Natural killer cell (primary cell): ENCODE measurements around the gene FARP2. TPM values are rescaled to one million over a fixed set of nuclear protein-coding genes. Genes with fewer than 3 reads are reported as not detected.
"Not testable (repeated sequence)": the region's sequence is repeated elsewhere in the genome, so short reads cannot be mapped to it uniquely, and the experiment has no call there.

ENCODE experiments used
- ATAC-seq, 3 donors: fragments of 150-1000 bp in 2 of 3; fragments of 200-7000 bp in 1 of 3; cut with Tn5 transposase; 1 replicate in 1 of 3; 2 replicates in 2 of 3; pipeline ENCODE4 v1.10.0; 2021; ENCODE audit warnings: mild to moderate bottlenecking in 2 of 3, moderate library complexity in 2 of 3
- DNase-seq, 2 donors: peaks; one replicate each; pipeline versions ENCODE4 v3.0.0 to v3.0.0-alpha.2; 2013 to 2021; ENCODE audit warnings: mixed read lengths in 1 of 2
- H3K27ac ChIP-seq: one replicate; pipeline ENCODE4 v1.5.1; 2013; ENCODE audit warnings: mild to moderate bottlenecking, low read length
- H3K27me3 ChIP-seq: one replicate; pipeline ENCODE4 v1.6.1; 2013; ENCODE audit warnings: low read length; ENCODE audit not compliant: control insufficient read depth, insufficient read depth
- H3K36me3 ChIP-seq: one replicate; pipeline ENCODE4 v1.6.1; 2013; ENCODE audit warnings: low read length; ENCODE audit not compliant: control insufficient read depth, insufficient read depth
- H3K4me1 ChIP-seq: one replicate; pipeline ENCODE4 v1.6.1; 2013; ENCODE audit warnings: low read length; ENCODE audit not compliant: control insufficient read depth, insufficient read depth
- H3K4me3 ChIP-seq: one replicate; pipeline ENCODE4 v1.5.1; 2013; ENCODE audit warnings: low read length
- H3K9me3 ChIP-seq: one replicate; pipeline ENCODE4 v1.6.1; 2013; ENCODE audit warnings: low read length; ENCODE audit not compliant: control insufficient read depth, insufficient read depth
- H3K27ac Mint-ChIP-seq, 2 donors: one replicate each; pipeline ENCODE4 v1.8.0; 2022; ENCODE audit warnings: mild to moderate bottlenecking in 2 of 2, mixed read lengths in 2 of 2, moderate library complexity in 1 of 2
- H3K27me3 Mint-ChIP-seq, 2 donors: one replicate each; pipeline ENCODE4 v1.8.0; 2022; ENCODE audit warnings: low read depth in 2 of 2, mixed read lengths in 2 of 2
- H3K36me3 Mint-ChIP-seq: one replicate; pipeline ENCODE4 v1.8.0; 2022; ENCODE audit warnings: mixed read lengths
- H3K4me1 Mint-ChIP-seq, 2 donors: one replicate each; pipeline ENCODE4 v1.8.0; 2022; ENCODE audit warnings: mixed read lengths in 2 of 2
- H3K4me3 Mint-ChIP-seq: one replicate; pipeline ENCODE4 v1.8.0; 2022; ENCODE audit warnings: mild to moderate bottlenecking, moderate library complexity, mixed read lengths
- H3K9me3 Mint-ChIP-seq, 2 donors: one replicate each; pipeline ENCODE4 v1.8.0; 2022; ENCODE audit warnings: mixed read lengths in 2 of 2
- WGBS: methylation state at CpG from one replicate; pipeline ENCODE4 v1.1.7; 2013; ENCODE audit warnings: missing lambda C conversion rate; ENCODE audit not compliant: insufficient coverage; 5-methylcytosine and 5-hydroxymethylcytosine counted together
- intact Hi-C: fragments of 100-400 bp; cut with micrococcal nuclease; formaldehyde crosslinking; loops from one replicate; pipeline ENCODE4 v1.14.2; 2022
- total RNA-seq, 4 donors: library from RNA; stranded (reverse); fragments of 120-200 nt in 1 of 4; gene quantifications; one replicate each; pipeline versions ENCODE4 v1.2.3 to v1.2.4, GENCODE V29; 2013 to 2022
- TF ChIP-seq, protein P1 (sequence below): fragments of 200-600 bp; IDR thresholded peaks from one replicate; pipeline ENCODE4 v1.8.0; 2022; ENCODE audit warnings: antibody characterized with exemption

The FARP2 gene
- total RNA-seq, 3 donors from 2014 or later (not counting 1 experiment from before 2014, with no cell fraction given) = 26.8 to 40.6 (median 31.6) TPM

DNA sequence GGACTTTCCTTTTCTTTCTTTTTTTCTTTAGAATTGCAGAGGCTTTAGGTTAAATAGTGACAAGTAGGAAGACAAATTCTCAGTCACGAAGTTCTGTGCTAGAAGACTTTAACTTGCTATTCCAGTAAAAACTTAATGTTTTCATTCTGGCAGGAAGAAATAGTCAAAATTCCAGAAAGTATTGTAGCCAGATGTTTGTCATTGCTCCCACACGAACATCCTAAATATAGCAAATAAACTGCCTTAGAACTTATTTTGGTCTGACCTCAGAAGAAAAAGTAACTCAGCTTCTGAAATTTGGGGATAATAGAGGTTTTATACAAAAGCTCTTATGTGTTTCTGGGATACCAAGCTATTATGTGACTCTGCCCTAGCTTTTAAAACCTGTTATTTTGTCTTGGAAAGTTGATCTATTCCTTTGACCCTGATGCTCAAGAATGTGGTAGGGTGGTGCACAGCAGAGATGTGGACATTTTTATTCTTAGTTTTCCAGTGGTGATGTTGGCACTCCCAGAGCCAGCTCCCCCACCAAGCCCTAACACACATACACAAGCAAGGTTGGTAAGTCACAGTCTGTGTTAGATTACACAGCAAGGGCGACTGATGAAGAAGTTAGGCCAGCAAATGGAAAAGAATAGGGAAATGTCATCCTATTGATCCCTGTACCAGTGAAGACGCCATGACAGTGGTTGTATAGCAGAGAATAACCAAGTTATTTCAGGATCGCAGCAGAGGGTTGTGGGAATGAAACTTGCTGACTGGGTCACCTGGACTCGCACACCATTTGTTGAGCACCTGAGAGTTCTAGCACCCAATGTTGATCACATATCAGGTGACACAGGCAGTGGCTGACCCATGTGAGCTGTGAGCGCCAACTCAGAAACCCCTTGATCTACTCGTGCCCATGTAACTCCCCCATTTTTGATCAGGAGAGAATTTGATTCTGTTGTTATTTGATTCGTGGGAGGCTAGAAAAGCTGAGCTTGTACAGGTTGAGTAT is 23.7 kb downstream of the FARP2 start:
- Histone ChIP-seq H3K27ac (no peak overlapping the region), H3K9me3 (no peaks in the 10 kb centered on the region), H3K27me3 (no peaks in the 10 kb centered on the region), H3K4me1 (peaks cover 4% of the 10 kb centered on the region), H3K36me3 (no peaks in the 10 kb centered on the region), H3K4me3 (no peak overlapping the region)
- intact Hi-C loops = no loop called here
- TF ChIP-seq, protein P1, sequence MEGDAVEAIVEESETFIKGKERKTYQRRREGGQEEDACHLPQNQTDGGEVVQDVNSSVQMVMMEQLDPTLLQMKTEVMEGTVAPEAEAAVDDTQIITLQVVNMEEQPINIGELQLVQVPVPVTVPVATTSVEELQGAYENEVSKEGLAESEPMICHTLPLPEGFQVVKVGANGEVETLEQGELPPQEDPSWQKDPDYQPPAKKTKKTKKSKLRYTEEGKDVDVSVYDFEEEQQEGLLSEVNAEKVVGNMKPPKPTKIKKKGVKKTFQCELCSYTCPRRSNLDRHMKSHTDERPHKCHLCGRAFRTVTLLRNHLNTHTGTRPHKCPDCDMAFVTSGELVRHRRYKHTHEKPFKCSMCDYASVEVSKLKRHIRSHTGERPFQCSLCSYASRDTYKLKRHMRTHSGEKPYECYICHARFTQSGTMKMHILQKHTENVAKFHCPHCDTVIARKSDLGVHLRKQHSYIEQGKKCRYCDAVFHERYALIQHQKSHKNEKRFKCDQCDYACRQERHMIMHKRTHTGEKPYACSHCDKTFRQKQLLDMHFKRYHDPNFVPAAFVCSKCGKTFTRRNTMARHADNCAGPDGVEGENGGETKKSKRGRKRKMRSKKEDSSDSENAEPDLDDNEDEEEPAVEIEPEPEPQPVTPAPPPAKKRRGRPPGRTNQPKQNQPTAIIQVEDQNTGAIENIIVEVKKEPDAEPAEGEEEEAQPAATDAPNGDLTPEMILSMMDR = no peak
- Mint-ChIP-seq H3K36me3 (no peaks in the 10 kb centered on the region), H3K4me3 (no peak overlapping the region), H3K4me1 (peaks cover 7 to 14% of the 10 kb centered on the region in 2 donors), H3K9me3 (no peaks in the 10 kb centered on the region), H3K27ac (no peak overlapping the region), H3K27me3 (no peaks in the 10 kb centered on the region)
- DNase-seq = no peak
- no peak for ATAC-seq
- 88% methylated on average over 7 of the region's 9 CpGs for WGBS

DNA sequence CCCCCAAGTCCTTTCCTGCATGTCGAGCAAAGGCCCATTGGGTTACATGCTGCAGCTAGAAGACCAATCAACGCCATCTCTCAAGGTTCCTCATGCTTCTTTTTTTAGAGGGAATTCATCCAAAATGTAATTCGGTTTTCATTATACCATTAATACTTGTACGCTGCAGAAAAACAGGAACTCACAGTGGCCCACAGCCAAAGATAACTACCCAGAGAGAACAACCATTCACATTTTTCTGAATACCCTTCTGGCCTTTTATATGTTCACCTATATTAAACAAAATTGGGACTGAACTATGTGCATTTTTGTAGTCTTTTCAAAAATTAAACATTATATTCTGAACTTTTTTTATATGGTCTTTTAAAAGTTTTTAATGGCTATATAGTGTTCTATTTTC is 25.8 kb downstream of the FARP2 start:
- WGBS = 58% methylated on average over 4 of the region's 4 CpGs
- no peak overlapping the region for H3K27ac Mint-ChIP-seq
- no peak for DNase-seq

DNA sequence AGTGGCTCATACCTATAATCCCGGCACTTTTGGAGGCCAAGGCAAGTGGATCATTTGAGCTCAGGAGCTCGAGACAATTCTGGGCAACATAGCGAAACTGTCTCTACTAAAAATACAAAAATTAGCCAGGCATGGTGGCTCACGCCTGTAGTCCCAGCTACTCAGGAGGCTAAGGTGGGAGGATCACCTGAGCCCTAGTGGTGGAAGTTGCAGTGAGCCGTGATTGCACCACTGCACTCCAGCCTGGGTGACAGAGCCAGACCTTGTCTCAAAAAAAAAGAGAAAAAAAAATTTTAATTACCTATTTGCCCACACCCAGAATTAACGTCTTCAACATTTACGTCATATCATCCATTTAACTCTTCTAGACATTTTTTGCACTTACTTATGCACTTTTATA is 29.4 kb downstream of the FARP2 start:
- H3K4me1 ChIP-seq, DNase-seq, H3K4me3 Mint-ChIP-seq, ATAC-seq, H3K9me3 ChIP-seq, H3K27ac ChIP-seq, H3K4me3 ChIP-seq, H3K36me3 Mint-ChIP-seq, H3K9me3 Mint-ChIP-seq, intact Hi-C loops, H3K27me3 Mint-ChIP-seq, H3K27me3 ChIP-seq, H3K27ac Mint-ChIP-seq, H3K36me3 ChIP-seq: not testable (repeated sequence)
- H3K4me1 Mint-ChIP-seq = peaks cover 7 to 14% of the 10 kb centered on the region in 2 donors
- WGBS = 100% methylated on average over 6 of the region's 7 CpGs

More for the DNA sequence above, 25.8 kb downstream of the FARP2 start:
- Mint-ChIP-seq H3K27me3 (no peaks in the 10 kb centered on the region), H3K9me3 (no peaks in the 10 kb centered on the region), H3K36me3 (no peaks in the 10 kb centered on the region), H3K4me3 (no peak overlapping the region), H3K4me1 (peaks cover 7 to 14% of the 10 kb centered on the region in 2 donors)
- H3K4me3 ChIP-seq = no peak overlapping the region
- H3K27me3 ChIP-seq = no peaks in the 10 kb centered on the region
- no peaks in the 10 kb centered on the region for H3K9me3 ChIP-seq
- no peak for ATAC-seq
- no peak overlapping the region for H3K27ac ChIP-seq
- H3K4me1 ChIP-seq = peaks cover 4% of the 10 kb centered on the region
- no peaks in the 10 kb centered on the region for H3K36me3 ChIP-seq
- TF ChIP-seq, protein P1 = no peak
- intact Hi-C loops = no loop called here

DNA sequence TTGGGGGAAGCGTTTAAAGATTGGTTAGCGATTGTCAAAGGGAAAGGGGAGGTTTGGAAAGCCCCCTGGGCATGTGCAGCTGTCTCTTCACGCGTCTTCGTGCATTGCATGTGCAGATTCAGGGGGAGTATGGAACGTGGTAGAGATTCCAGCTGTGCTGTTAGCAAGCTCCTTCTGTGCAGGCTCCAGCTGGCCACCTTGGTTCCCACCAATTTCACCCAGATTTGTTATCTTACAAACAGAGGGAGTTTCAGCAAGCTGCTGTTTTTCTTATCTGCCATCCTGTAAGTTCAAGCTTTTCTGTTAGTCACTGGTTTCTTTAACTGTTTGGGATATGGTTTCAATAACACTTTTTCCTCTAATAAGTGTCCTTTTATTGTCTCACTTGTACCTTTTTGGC is 30.4 kb downstream of the FARP2 start:
- 92% methylated on average over 6 of the region's 6 CpGs for WGBS
- ATAC-seq (no peak), DNase-seq (no peak)
- Mint-ChIP-seq H3K4me1 (peaks cover 12 to 14% of the 10 kb centered on the region in 2 donors), H3K27ac (no peak overlapping the region), H3K27me3 (no peaks in the 10 kb centered on the region), H3K9me3 (no peaks in the 10 kb centered on the region), H3K4me3 (no peak overlapping the region), H3K36me3 (no peaks in the 10 kb centered on the region)
- Histone ChIP-seq H3K27ac (no peak overlapping the region), H3K36me3 (no peaks in the 10 kb centered on the region), H3K9me3 (no peaks in the 10 kb centered on the region), H3K4me1 (peaks cover 4% of the 10 kb centered on the region), H3K27me3 (no peaks in the 10 kb centered on the region), H3K4me3 (no peak overlapping the region)
- intact Hi-C loops = no loop called here
- TF ChIP-seq, protein P1 = no peak
